Nephron (organoid): Measurements from ENCODE around the gene BICC1.

ENCODE experiments used
- H3K27ac Mint-ChIP-seq, 3 experiments: 2 replicates each; pipeline ENCODE4 v1.8.0; 2020; ENCODE audit warnings: mixed read lengths in 3 of 3, mild to moderate bottlenecking in 2 of 3, moderate library complexity in 1 of 3
- H3K27me3 Mint-ChIP-seq: 2 replicates; pipeline ENCODE4 v1.8.0; 2021; ENCODE audit warnings: low read depth, mild to moderate bottlenecking, moderate library complexity, mixed read lengths
- H3K36me3 Mint-ChIP-seq: 2 replicates; pipeline ENCODE4 v1.8.0; 2020; ENCODE audit warnings: low read depth, mixed read lengths
- H3K4me1 Mint-ChIP-seq: 2 replicates; pipeline ENCODE4 v1.8.0; 2020; ENCODE audit warnings: mixed read lengths
- H3K4me3 Mint-ChIP-seq, 3 experiments: 2 replicates each; pipeline ENCODE4 v1.8.0; 2020; ENCODE audit warnings: mild to moderate bottlenecking in 3 of 3, mixed read lengths in 3 of 3, moderate library complexity in 2 of 3
- H3K9me3 Mint-ChIP-seq: 2 replicates; pipeline ENCODE4 v1.8.0; 2020; ENCODE audit warnings: mixed read lengths
- CTCF ChIP-seq, 3 experiments: fragments of 200-600 bp; sonication (generic); IDR thresholded peaks; one replicate each; pipeline ENCODE4 v1.5.0; 2021; ENCODE audit warnings: antibody characterized with exemption in 3 of 3; ENCODE audit not compliant: unreplicated experiment in 3 of 3

Gene BICC1

GRCh38 chr10:58773944-58774343, 261.3 kb downstream of the BICC1 start:
- no peak overlapping the region for H3K4me3 Mint-ChIP-seq
- no peaks in the 10 kb centered on the region for H3K9me3 Mint-ChIP-seq
- no peak for TF ChIP-seq CTCF (IDR thresholded peaks at IDR 0.05; ENCODE audit: unreplicated experiment in 3 of 3)
- peaks cover 63% of the 10 kb centered on the region for H3K4me1 Mint-ChIP-seq
- peak overlapping the region; percentile 67 to 89 (median 85) for H3K27ac Mint-ChIP-seq
- no peaks in the 10 kb centered on the region for H3K36me3 Mint-ChIP-seq
- no peaks in the 10 kb centered on the region for H3K27me3 Mint-ChIP-seq

- Mint-ChIP-seq H3K4me3 (no peak overlapping the region), H3K9me3 (no peaks in the 10 kb centered on the region), H3K4me1 (peaks cover 73% of the 10 kb centered on the region), H3K27ac (peak overlapping the region in 2 of 3 experiments; percentile 86 to 87), H3K27me3 (no peaks in the 10 kb centered on the region), H3K36me3 (no peaks in the 10 kb centered on the region)
- TF ChIP-seq CTCF (IDR thresholded peaks at IDR 0.05; ENCODE audit: unreplicated experiment in 3 of 3) = no peak
Observed at GRCh38 chr10:58775960-58776567, 263.4 kb downstream of the BICC1 start.

- Mint-ChIP-seq H3K4me1 (peaks cover 73% of the 10 kb centered on the region), H3K27me3 (no peaks in the 10 kb centered on the region), H3K36me3 (no peaks in the 10 kb centered on the region), H3K27ac (peak overlapping the region; percentile 20 to 87 (median 86)), H3K4me3 (peak overlapping the region in 1 of 3 experiments; percentile 3), H3K9me3 (no peaks in the 10 kb centered on the region)
- TF ChIP-seq CTCF (IDR thresholded peaks at IDR 0.05; ENCODE audit: unreplicated experiment in 3 of 3) = no peak
Observed at GRCh38 chr10:58776568-58777318, 264.1 kb downstream of the BICC1 start.

- H3K4me3 Mint-ChIP-seq = no peak overlapping the region
Observed at GRCh38 chr10:58778966-58779365, 266.3 kb downstream of the BICC1 start.

GRCh38 chr10:58779594-58779993, 266.9 kb downstream of the BICC1 start:
- Mint-ChIP-seq H3K4me3 (no peak overlapping the region), H3K36me3 (no peaks in the 10 kb centered on the region), H3K4me1 (peaks cover 67% of the 10 kb centered on the region), H3K9me3 (no peaks in the 10 kb centered on the region), H3K27me3 (no peaks in the 10 kb centered on the region), H3K27ac (peak overlapping the region; percentile 86 to 88 (median 87))
- TF ChIP-seq CTCF (IDR thresholded peaks at IDR 0.05; ENCODE audit: unreplicated experiment in 3 of 3) = no peak

More at GRCh38 chr10:58778966-58779365, 266.3 kb downstream of the BICC1 start:
- no peaks in the 10 kb centered on the region for H3K9me3 Mint-ChIP-seq
- H3K27ac Mint-ChIP-seq = peak overlapping the region in 2 of 3 experiments; percentile 41 to 88
- H3K4me1 Mint-ChIP-seq = peaks cover 71% of the 10 kb centered on the region
- no peaks in the 10 kb centered on the region for H3K36me3 Mint-ChIP-seq
- no peaks in the 10 kb centered on the region for H3K27me3 Mint-ChIP-seq
- no peak for TF ChIP-seq CTCF (IDR thresholded peaks at IDR 0.05; ENCODE audit: unreplicated experiment in 3 of 3)
